DND-41 (cell line): Measurements from ENCODE around the gene ZC3H4.

Source experiments
- ATAC-seq: fragments of 200-7000 bp; cut with Tn5 transposase; 3 replicates; pipeline ENCODE4 v1.9.1; 2021; ENCODE audit warnings: low read depth; ENCODE audit not compliant: insufficient read depth
- DNase-seq: peaks from one replicate; pipeline ENCODE4 v3.0.0-alpha.2; 2020
- H2AFZ ChIP-seq: 2 replicates; pipeline ENCODE4 v1.6.0; 2012; ENCODE audit warnings: low read depth, low read length
- H3K27ac ChIP-seq: 2 replicates; pipeline ENCODE4 v1.5.1; 2012; ENCODE audit warnings: low read length, inconsistent platforms
- H3K27me3 ChIP-seq: fragments of 200-600 bp; sonication (generic); 2 replicates; pipeline ENCODE4 v1.6.0; 2012; ENCODE audit warnings: low read length, mild to moderate bottlenecking, inconsistent platforms; ENCODE audit not compliant: insufficient read depth, poor library complexity
- H3K36me3 ChIP-seq: 2 replicates; pipeline ENCODE4 v1.5.1; 2012; ENCODE audit warnings: low read length, inconsistent platforms; ENCODE audit not compliant: insufficient read depth
- H3K4me1 ChIP-seq: 2 replicates; pipeline ENCODE4 v1.5.1; 2012; ENCODE audit warnings: mild to moderate bottlenecking, low read length; ENCODE audit not compliant: insufficient read depth
- H3K4me2 ChIP-seq: 2 replicates; pipeline ENCODE4 v1.6.0; 2012; ENCODE audit warnings: mild to moderate bottlenecking, moderate library complexity, low read length, inconsistent platforms; ENCODE audit not compliant: insufficient read depth
- H3K4me3 ChIP-seq, 2 experiments: fragments of 200-600 bp in 1 of 2; shearing (Covaris generic) in 1 of 2; 2 replicates each; pipeline ENCODE4 v1.5.1; 2012 to 2016; ENCODE audit warnings: inconsistent platforms in 2 of 2, low read length in 2 of 2, mild to moderate bottlenecking in 2 of 2, low read depth in 1 of 2, moderate library complexity in 1 of 2
- H3K79me2 ChIP-seq: 2 replicates; pipeline ENCODE4 v1.6.0; 2012; ENCODE audit warnings: low read length, inconsistent platforms; ENCODE audit not compliant: insufficient read depth
- H3K9ac ChIP-seq: 2 replicates; pipeline ENCODE4 v1.6.0; 2012; ENCODE audit warnings: low read depth, mild to moderate bottlenecking, inconsistent platforms, low read length, moderate library complexity
- H3K9me3 ChIP-seq: 2 replicates; pipeline ENCODE4 v1.5.1; 2012; ENCODE audit warnings: low read length, moderate library complexity, mild to moderate bottlenecking, inconsistent platforms; ENCODE audit not compliant: insufficient read depth, severe bottlenecking
- H4K20me1 ChIP-seq: 2 replicates; pipeline ENCODE4 v1.6.0; 2012; ENCODE audit warnings: low read length; ENCODE audit not compliant: insufficient read depth
- CTCF ChIP-seq: IDR thresholded peaks from 2 replicates; pipeline ENCODE4 v1.5.1; 2012; ENCODE audit warnings: borderline replicate concordance, low read length, moderate library complexity, mild to moderate bottlenecking; ENCODE audit not compliant: poor library complexity, severe bottlenecking; ENCODE audit errors: extremely low read depth
- EZH2 ChIP-seq: IDR thresholded peaks from 3 replicates; pipeline ENCODE4 v1.6.1; 2012; ENCODE audit warnings: borderline replicate concordance, low read depth, mild to moderate bottlenecking, moderate library complexity, low read length, inconsistent platforms; ENCODE audit not compliant: severe bottlenecking

ZC3H4 gene

GRCh38 chr19:47075179-47075810 is 38.3 kb downstream of the ZC3H4 start:
- DNase-seq (no peak), ATAC-seq (no peak)
- Histone ChIP-seq H3K36me3 (peaks cover 95% of the 10 kb centered on the region), H3K27ac (0 out of 2 replicates have a peak overlapping the region, but pooled peaks have one; percentile 32), H4K20me1 (peaks cover 43% of the 10 kb centered on the region), H3K4me2 (no peak overlapping the region), H3K4me1 (no peaks in the 10 kb centered on the region), H3K79me2 (peaks cover 40% of the 10 kb centered on the region), H3K9ac (no peak overlapping the region), H3K27me3 (no peaks in the 10 kb centered on the region), H3K9me3 (no peaks in the 10 kb centered on the region), H2AFZ (no peak overlapping the region), H3K4me3 (no peak overlapping the region)
- TF ChIP-seq CTCF: no peak
- TF ChIP-seq EZH2: no peak

- DNase-seq (no peak), ATAC-seq (no peak)
- H3K4me1 ChIP-seq: no peaks in the 10 kb centered on the region
- no peak overlapping the region for H2AFZ ChIP-seq
- peaks cover 50% of the 10 kb centered on the region for H4K20me1 ChIP-seq
- no peak overlapping the region for H3K4me3 ChIP-seq
- H3K27ac ChIP-seq: no peak overlapping the region
- no peak overlapping the region for H3K9ac ChIP-seq
- TF ChIP-seq EZH2 (no peak), CTCF (no peak)
- peaks cover 40% of the 10 kb centered on the region for H3K79me2 ChIP-seq
- no peak overlapping the region for H3K4me2 ChIP-seq
- no peaks in the 10 kb centered on the region for H3K27me3 ChIP-seq
- H3K36me3 ChIP-seq: peaks cover 95% of the 10 kb centered on the region
- H3K9me3 ChIP-seq: no peaks in the 10 kb centered on the region
Observed at GRCh38 chr19:47074621-47075020, 39.0 kb downstream of the ZC3H4 start.

GRCh38 chr19:47073574-47073973 is 40.0 kb downstream of the ZC3H4 start:
- H3K4me1 ChIP-seq: no peaks in the 10 kb centered on the region
- no peak for ATAC-seq
- H3K27me3 ChIP-seq: no peaks in the 10 kb centered on the region
- no peak overlapping the region for H3K9ac ChIP-seq
- no peak overlapping the region for H2AFZ ChIP-seq
- no peaks in the 10 kb centered on the region for H3K9me3 ChIP-seq
- H3K27ac ChIP-seq: no peak overlapping the region
- H3K79me2 ChIP-seq: peaks cover 39% of the 10 kb centered on the region
- peaks cover 59% of the 10 kb centered on the region for H4K20me1 ChIP-seq
- no peak for DNase-seq
- no peak overlapping the region for H3K4me3 ChIP-seq
- TF ChIP-seq EZH2 (no peak), CTCF (no peak)
- peaks cover 96% of the 10 kb centered on the region for H3K36me3 ChIP-seq
- H3K4me2 ChIP-seq: no peak overlapping the region
